ENCODE measurements around the gene PDPN.
"Not testable (repeated sequence)": the region's sequence is repeated elsewhere in the genome, so short reads cannot be mapped to it uniquely, and the experiment has no call there.

PDPN gene

GRCh38 chr1:13583595-13583965 is at the start of gene PDPN:
PDPN (plus strand) TSS chr1:13583832; CDS start chr1:13584034, 202 bp downstream.
- DNase-seq: no peak

- DNase-seq: no peak
These were observed 48.4 kb upstream of the PDPN start for GRCh38 chr1:13535227-13535626.

- peak; percentile 41 for DNase-seq
These were observed 47.1 kb upstream of the PDPN start for GRCh38 chr1:13536571-13536970.

GRCh38 chr1:13538832-13539231 is 44.8 kb upstream of the PDPN start:
- no peak for DNase-seq

- no peak for DNase-seq
These were observed 43.9 kb upstream of the PDPN start for GRCh38 chr1:13539683-13540082.

GRCh38 chr1:13540866-13541265 is 42.8 kb upstream of the PDPN start:
- DNase-seq: no peak

- no peak for DNase-seq
These were observed 42.0 kb upstream of the PDPN start for GRCh38 chr1:13541435-13542215.

- DNase-seq: peak; percentile 20
These were observed 40.0 kb upstream of the PDPN start for GRCh38 chr1:13543451-13544220.

GRCh38 chr1:13544221-13544556 is 39.4 kb upstream of the PDPN start:
- no peak for DNase-seq

GRCh38 chr1:13546791-13547190 is 36.8 kb upstream of the PDPN start:
- no peak for DNase-seq

- no peak for DNase-seq
These were observed 35.4 kb upstream of the PDPN start for GRCh38 chr1:13548281-13548680.

GRCh38 chr1:13549021-13549420 is 34.6 kb upstream of the PDPN start:
- no peak for DNase-seq

GRCh38 chr1:13549521-13549920 is 34.1 kb upstream of the PDPN start:
- DNase-seq: no peak

GRCh38 chr1:13550663-13551062 is 33.0 kb upstream of the PDPN start:
- no peak for DNase-seq

GRCh38 chr1:13554798-13555197 is 28.8 kb upstream of the PDPN start:
- no peak for DNase-seq

- no peak for DNase-seq
These were observed 27.3 kb upstream of the PDPN start for GRCh38 chr1:13556224-13556764.

GRCh38 chr1:13560541-13560940 is 23.1 kb upstream of the PDPN start:
- no peak for DNase-seq

GRCh38 chr1:13562981-13563380 is 20.7 kb upstream of the PDPN start:
- DNase-seq: not testable (repeated sequence)

GRCh38 chr1:13564073-13564472 is 19.6 kb upstream of the PDPN start:
- no peak for DNase-seq

- DNase-seq: not testable (repeated sequence)
These were observed 13.2 kb upstream of the PDPN start for GRCh38 chr1:13570435-13570834.

GRCh38 chr1:13570924-13571323 is 12.7 kb upstream of the PDPN start:
- DNase-seq: no peak

GRCh38 chr1:13573586-13573985 is 10.0 kb upstream of the PDPN start:
- DNase-seq: no peak

GRCh38 chr1:13576926-13577325 is 6.7 kb upstream of the PDPN start:
- DNase-seq: no peak

- DNase-seq: no peak
These were observed 5.8 kb upstream of the PDPN start for GRCh38 chr1:13577846-13578245.
